NCI-H128 (cell line): ENCODE data around the gene VRK3.
"Not testable (repeated sequence)": the region's sequence is repeated elsewhere in the genome, so short reads cannot be mapped to it uniquely, and the experiment has no call there.

Experiments
- DNase-seq: peaks from one replicate; lab custom pipeline; 2025; ENCODE audit not compliant: unreplicated experiment; lab: John Stamatoyannopoulos, UW

The VRK3 gene

GRCh38 chr19:49988433-49988832 lies 36.7 kb downstream of the VRK3 start:
- DNase-seq: no peak

DNA sequence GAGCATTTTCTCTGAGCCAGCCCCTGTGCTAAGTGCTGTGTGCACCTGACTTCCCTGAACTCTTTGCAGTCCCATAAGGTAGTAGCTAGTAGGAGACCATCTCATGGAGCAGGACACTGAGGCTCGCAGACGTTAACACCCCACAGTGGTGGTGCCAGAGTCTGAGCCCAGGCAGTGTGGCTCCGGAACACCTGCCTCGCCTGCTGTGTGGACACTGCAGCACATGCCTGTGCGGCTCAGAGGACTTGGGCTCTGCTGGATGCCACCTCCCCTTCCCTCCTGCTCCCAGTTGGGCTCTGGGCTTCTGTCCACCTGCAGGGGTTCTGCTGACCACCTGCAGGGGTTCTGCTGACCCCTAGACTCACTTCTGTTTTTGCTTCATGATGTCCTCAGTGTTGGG lies 37.2 kb downstream of the VRK3 start:
- no peak for DNase-seq

- no peak for DNase-seq
These were observed 37.9 kb downstream of the VRK3 start for GRCh38 chr19:49987159-49987698.

DNA sequence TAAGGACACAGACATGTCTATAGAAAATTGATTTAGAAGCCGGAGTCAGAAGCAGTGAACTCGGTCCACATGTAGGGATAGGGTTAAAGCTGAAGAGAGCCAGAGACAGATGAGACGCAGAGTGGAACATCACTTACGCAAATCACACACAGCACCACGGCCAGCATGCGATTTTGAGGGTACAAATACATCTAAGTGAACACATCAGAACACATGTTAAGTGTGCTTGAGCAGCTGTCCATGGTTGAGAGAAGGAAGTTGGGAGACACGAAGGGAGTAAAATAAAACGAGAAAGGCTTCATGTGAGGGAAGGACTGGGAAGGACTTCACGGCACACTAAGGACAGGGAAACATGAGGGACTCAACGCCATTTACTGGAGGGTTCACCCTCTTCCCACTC lies 38.8 kb downstream of the VRK3 start:
- DNase-seq: no peak

DNA sequence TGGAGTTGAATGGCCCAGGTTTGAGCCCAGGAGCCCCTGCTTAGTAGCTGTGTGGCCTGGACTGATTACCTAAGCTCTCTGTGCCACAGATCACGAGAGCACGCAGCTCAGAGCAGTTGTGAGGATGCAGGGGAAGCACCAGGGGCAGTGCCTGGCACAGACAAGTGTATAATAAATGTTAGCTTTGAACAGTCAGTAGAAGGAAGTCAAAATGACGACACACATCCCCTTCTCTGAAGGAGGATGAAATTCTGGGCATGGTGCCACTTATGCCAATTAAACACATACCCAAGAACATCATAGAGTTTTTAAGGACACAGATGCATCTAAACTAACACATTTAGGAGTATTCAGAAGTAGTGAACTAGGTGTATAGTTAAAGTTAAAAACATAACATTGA lies 39.3 kb downstream of the VRK3 start:
- DNase-seq: no peak

DNA sequence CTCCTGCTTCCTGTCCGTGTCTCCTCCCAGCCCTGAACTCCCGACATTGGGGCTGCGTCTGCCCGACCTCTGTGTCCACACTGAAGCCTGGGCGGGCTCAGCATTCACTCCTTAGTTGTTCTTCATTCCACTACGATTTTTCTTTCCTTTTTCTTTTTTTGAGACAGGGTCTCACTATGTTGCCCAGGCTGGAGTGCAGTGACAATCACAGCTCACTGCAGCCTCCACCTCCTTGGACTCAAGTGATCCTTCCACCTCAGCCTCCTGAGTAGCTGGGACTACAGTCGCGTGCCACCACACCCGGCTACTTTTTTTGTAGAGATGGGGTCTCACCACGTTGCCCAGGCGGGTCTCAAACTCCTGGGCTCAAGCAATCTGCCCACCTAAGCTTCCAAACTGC lies 40.7 kb downstream of the VRK3 start:
- DNase-seq: no peak

GRCh38 chr19:49983645-49984229 lies 41.4 kb downstream of the VRK3 start:
- DNase-seq: peak; percentile 22

DNA sequence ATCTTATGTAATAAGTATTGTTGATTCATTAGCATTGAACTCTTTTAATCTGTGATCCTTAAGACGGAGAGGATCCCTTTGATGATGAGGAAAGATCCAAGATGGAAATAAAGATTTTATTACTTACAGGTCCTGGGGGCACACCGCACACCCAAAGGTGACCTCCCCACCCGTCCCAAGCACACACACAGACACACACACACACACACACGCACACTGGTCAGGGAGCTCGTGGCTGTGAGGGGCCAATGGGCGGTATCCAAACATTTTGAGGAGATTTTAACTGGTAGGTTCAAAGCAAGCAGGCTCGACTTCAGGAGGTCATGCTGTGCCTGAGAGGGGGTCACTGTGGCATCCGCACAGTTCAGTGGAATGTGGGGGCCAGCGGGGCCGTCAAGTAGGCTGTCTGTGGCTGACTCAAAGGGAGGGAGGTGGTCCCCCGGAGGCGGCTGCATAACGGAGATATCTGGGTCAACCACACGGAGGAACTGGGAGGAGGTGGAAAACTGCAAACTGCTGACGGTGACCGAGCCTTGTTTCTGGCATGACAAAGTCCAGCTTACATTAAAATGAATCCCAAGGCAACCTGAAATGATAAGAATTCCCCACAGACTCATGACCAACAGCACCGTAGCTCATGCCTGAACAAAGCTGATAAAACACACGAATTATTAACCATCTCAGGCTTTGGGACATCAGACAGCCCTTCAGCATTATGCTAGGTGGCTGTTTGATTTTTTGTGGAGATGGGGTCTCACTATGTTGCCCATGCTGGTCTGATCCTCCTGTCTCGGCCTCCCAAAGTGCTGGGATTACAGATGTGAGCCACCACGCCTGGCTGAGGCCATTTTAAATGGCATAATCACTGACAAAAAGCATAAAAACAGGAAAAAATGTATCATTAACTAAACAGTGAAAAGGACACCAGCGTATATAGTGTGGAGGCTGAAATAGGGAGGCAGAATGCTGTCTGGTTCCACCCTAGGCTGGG lies 43.3 kb downstream of the VRK3 start:
- DNase-seq: no peak

- DNase-seq: no peak
These were observed 46.8 kb downstream of the VRK3 start for GRCh38 chr19:49978324-49978723.

- DNase-seq: no peak
These were observed 47.3 kb downstream of the VRK3 start for GRCh38 chr19:49977881-49978280.

- no peak for DNase-seq
These were observed 48.1 kb downstream of the VRK3 start for GRCh38 chr19:49977076-49977475.

DNA sequence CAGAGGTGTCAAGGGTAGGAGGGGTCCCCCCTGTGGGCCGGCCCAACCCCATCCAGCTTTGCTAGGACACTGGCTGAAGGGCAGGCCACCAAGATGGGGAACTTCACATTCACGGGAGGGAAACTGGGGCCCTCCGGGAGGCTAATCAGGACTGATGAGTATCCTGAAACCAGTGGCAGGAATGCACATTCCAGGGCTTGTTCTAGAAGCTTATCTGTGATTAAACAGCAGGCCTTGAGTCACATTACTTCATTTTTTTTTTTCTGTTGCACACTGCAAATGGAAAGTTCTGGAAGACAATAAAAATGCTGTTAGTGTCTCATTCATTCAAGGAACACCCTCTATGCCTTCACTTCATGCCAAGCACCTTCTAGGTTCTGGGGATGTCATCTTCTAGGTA lies 48.7 kb downstream of the VRK3 start:
- DNase-seq: no peak

DNA sequence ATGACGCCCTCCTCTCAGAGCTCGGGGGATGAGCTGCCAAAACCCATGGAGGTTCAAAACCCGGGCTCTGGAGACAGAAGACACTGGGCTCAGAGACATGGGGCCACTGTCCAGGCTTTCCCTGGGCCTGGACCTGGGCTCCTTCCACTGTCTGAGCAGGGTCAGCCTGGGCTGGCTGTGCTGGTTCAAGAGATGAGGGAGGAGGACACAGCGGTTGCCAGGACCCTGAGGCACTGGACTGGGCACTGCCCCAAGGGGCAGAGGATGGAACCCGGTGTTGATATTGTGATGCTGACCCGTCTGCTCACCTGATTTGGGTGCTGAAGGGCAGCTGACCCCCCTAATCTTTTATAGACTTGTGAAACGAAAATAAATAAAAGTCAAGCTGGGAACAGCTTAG lies 50.1 kb downstream of the VRK3 start:
- DNase-seq: no peak

DNA sequence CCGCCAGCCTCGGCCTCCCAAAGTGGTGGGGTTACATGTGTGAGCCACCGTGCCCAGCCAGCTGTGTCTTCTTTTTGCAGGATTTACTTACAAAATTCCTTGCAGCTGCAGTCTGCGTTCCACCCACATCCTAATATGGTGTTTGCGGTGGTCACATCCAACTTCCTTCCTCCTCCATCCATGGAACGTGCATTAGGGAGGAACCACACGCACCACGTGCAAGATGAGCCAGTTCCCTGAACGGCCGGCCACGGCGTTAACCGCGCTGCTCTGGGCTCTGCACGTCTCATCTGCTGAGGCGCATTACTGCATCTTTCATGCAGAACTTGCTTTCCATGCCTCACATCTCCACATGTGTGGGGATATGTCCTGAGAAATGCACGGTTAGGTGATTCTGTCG lies 51.2 kb downstream of the VRK3 start:
- DNase-seq: no peak

- no peak for DNase-seq
These were observed 52.3 kb downstream of the VRK3 start for GRCh38 chr19:49972841-49973240.

DNA sequence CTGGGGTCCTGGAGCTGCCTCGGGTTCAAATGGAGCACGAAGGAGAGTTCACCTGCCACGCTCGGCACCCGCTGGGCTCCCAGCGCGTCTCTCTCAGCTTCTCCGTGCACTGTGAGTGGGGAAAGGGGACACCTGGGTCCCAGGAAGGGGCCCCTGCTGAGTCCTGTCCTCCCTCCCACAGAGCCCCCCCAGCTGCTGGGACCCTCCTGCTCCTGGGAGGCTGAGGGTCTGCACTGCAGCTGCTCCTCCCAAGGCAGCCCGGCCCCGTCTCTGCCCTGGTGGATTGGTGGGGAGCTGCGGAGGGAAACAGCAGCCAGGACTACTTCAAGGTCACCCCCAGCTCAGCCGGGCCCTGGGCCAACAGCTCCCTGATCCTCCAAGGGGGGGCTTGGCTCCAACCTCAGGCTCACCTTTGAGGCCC lies 53.2 kb downstream of the VRK3 start:
- no peak for DNase-seq

DNA sequence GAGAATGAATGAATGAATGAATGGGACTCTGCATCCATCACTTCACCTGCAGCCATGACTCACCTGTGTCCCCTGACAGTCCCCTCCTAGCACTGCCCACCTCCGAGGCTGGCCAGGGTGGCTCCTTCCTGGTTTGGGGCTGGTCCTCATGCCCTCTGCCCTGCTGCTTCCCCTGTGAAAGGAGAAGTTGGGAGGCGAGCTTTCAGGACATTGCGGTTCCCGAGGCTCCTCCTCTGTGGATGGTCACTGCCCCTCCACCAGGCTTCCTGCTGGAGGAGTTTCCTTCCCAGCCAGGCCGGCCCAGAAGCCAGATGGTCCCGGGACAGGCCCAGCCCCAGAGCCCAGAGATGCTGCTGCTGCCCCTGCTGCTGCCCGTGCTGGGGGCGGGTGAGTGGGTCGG lies 55.8 kb downstream of the VRK3 start:
- not testable (repeated sequence) for DNase-seq

DNA sequence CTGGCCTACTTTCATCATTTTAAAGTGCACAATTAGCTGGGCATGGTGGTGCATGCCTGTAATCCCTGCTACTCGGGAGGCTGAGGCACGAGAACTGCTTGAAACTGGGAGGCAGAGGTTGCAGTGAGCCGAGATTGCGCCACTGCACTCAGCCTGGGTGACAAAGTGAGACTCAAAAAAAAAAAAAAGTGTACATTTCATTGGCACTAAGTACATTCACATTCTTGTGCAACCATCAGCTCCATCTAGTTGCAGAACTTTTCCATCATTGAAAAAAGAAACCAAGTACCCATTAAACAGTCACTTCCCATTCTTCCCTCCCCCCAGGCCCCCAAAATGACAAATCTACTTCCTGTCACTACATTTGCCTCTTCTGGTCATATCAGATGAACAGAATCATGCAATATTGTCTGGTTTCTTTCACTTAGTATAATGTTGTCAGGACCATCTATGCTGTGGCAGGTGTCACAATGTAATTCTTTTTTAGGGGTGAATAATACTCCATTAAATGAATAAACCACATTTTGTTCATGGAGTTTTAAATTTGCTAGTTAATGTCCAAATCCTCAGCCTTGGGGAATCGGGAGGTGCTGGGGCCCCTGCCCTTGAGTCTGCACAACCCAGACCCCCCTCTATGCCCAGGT lies 56.8 kb downstream of the VRK3 start:
- no peak for DNase-seq

GRCh38 chr19:49960980-49961379 lies 64.2 kb downstream of the VRK3 start, which contains the start of gene SIGLEC11:
Gene SIGLEC11 (minus strand): TSS chr19:49961172. CDS start chr19:49961081, 91 bp downstream.
- not testable (repeated sequence) for DNase-seq

GRCh38 chr19:49959892-49960291 lies 65.3 kb downstream of the VRK3 start:
- not testable (repeated sequence) for DNase-seq

DNA sequence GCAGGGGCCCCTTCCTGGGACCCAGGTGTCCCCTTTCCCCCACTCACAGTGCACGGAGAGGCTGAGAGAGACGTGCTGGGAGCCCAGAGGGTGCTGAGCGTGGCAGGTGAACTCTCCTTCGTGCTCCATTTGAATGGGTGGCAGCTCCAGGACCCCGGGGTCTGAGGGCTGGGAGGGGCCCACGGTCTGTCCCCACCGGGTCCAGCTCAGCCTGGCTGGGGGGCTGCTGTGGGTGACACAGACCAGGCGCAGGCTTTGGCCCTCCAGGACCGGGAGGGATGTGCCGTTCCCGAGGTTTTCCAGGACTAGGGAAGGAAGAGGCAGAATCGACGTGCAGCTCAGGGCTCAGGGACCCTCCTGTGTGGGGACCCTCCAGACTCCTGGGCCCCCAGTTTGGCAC lies 66.6 kb downstream of the VRK3 start:
- not testable (repeated sequence) for DNase-seq
